ENCODE measurements around the gene ECM2.

The ECM2 gene

GRCh38 chr9:92527291-92527828, 8.4 kb downstream of the ECM2 start:
- Histone ChIP-seq H3K79me2 (ENCODE audit: insufficient read depth, low read length) (no peaks in the 10 kb centered on the region), H3K4me2 (ENCODE audit: insufficient read depth, low read length) (no peak overlapping the region), H3K9me3 (ENCODE audit: insufficient read depth, low read length, severe bottlenecking) (no peaks in the 10 kb centered on the region), H2AFZ (ENCODE audit: low read depth, low read length) (no peak overlapping the region), H3K27me3 (ENCODE audit: insufficient read depth, low read length, poor library complexity) (no peaks in the 10 kb centered on the region), H3K27ac (ENCODE audit: low read length) (no peak overlapping the region), H3K4me3 (ENCODE audit: low read depth in 1 of 2, low read length in 2 of 2) (no peak overlapping the region), H3K9ac (ENCODE audit: low read depth, low read length) (no peak overlapping the region), H3K36me3 (ENCODE audit: insufficient read depth, low read length) (no peaks in the 10 kb centered on the region), H4K20me1 (ENCODE audit: insufficient read depth, low read length) (no peaks in the 10 kb centered on the region), H3K4me1 (ENCODE audit: insufficient read depth, low read length) (no peaks in the 10 kb centered on the region)
- no peak for ATAC-seq (ENCODE audit: insufficient read depth, low read depth)
- DNase-seq: no peak
- no peak for TF ChIP-seq EZH2 (IDR thresholded peaks at IDR 0.05; ENCODE audit: borderline replicate concordance, low read depth, low read length, severe bottlenecking)
- TF ChIP-seq, protein P1, sequence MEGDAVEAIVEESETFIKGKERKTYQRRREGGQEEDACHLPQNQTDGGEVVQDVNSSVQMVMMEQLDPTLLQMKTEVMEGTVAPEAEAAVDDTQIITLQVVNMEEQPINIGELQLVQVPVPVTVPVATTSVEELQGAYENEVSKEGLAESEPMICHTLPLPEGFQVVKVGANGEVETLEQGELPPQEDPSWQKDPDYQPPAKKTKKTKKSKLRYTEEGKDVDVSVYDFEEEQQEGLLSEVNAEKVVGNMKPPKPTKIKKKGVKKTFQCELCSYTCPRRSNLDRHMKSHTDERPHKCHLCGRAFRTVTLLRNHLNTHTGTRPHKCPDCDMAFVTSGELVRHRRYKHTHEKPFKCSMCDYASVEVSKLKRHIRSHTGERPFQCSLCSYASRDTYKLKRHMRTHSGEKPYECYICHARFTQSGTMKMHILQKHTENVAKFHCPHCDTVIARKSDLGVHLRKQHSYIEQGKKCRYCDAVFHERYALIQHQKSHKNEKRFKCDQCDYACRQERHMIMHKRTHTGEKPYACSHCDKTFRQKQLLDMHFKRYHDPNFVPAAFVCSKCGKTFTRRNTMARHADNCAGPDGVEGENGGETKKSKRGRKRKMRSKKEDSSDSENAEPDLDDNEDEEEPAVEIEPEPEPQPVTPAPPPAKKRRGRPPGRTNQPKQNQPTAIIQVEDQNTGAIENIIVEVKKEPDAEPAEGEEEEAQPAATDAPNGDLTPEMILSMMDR (IDR thresholded peaks at IDR 0.05; ENCODE audit: borderline replicate concordance, extremely low read depth, low read length, poor library complexity, severe bottlenecking): no peak

DNA sequence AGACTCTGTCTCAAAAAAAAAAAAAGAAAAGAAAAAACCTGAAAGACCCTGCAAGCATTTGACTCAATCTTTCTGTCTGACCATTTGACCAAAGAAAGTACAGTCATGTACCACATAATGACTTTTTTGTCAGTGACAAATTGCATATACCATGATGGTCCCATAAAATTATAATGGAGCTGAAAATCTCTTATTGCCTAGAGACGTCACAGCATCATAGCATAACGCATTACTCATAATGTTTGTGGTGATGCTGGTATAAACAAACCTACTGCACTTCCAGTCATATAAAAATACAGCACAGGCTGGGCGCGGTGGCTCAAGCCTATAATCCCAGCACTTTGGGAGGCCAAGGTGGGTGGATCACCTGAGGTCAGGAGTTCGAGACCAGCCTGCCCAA, 10.5 kb downstream of the ECM2 start:
- Histone ChIP-seq H3K27me3 (ENCODE audit: insufficient read depth, low read length, poor library complexity) (no peaks in the 10 kb centered on the region), H3K4me1 (ENCODE audit: insufficient read depth, low read length) (no peaks in the 10 kb centered on the region), H3K9ac (ENCODE audit: low read depth, low read length) (no peak overlapping the region), H3K4me3 (ENCODE audit: low read depth in 1 of 2, low read length in 2 of 2) (no peak overlapping the region), H3K4me2 (ENCODE audit: insufficient read depth, low read length) (no peak overlapping the region), H4K20me1 (ENCODE audit: insufficient read depth, low read length) (no peaks in the 10 kb centered on the region), H3K27ac (ENCODE audit: low read length) (no peak overlapping the region), H3K9me3 (ENCODE audit: insufficient read depth, low read length, severe bottlenecking) (no peaks in the 10 kb centered on the region), H3K79me2 (ENCODE audit: insufficient read depth, low read length) (no peaks in the 10 kb centered on the region), H3K36me3 (ENCODE audit: insufficient read depth, low read length) (no peaks in the 10 kb centered on the region), H2AFZ (ENCODE audit: low read depth, low read length) (no peak overlapping the region)
- DNase-seq: no peak
- ATAC-seq (ENCODE audit: insufficient read depth, low read depth): no peak
- TF ChIP-seq EZH2 (IDR thresholded peaks at IDR 0.05; ENCODE audit: borderline replicate concordance, low read depth, low read length, severe bottlenecking): no peak
- TF ChIP-seq, protein P1 (IDR thresholded peaks at IDR 0.05; ENCODE audit: borderline replicate concordance, extremely low read depth, low read length, poor library complexity, severe bottlenecking): no peak

- Histone ChIP-seq H3K4me3 (ENCODE audit: low read depth in 1 of 2, low read length in 2 of 2) (no peak overlapping the region), H3K4me1 (ENCODE audit: insufficient read depth, low read length) (no peaks in the 10 kb centered on the region), H3K36me3 (ENCODE audit: insufficient read depth, low read length) (no peaks in the 10 kb centered on the region), H3K9me3 (ENCODE audit: insufficient read depth, low read length, severe bottlenecking) (no peaks in the 10 kb centered on the region), H3K4me2 (ENCODE audit: insufficient read depth, low read length) (no peak overlapping the region), H4K20me1 (ENCODE audit: insufficient read depth, low read length) (no peaks in the 10 kb centered on the region), H3K79me2 (ENCODE audit: insufficient read depth, low read length) (no peaks in the 10 kb centered on the region), H3K9ac (ENCODE audit: low read depth, low read length) (no peak overlapping the region), H3K27ac (ENCODE audit: low read length) (no peak overlapping the region), H2AFZ (ENCODE audit: low read depth, low read length) (no peak overlapping the region), H3K27me3 (ENCODE audit: insufficient read depth, low read length, poor library complexity) (no peaks in the 10 kb centered on the region)
- TF ChIP-seq, protein P1 (IDR thresholded peaks at IDR 0.05; ENCODE audit: borderline replicate concordance, extremely low read depth, low read length, poor library complexity, severe bottlenecking): no peak
- no peak for TF ChIP-seq EZH2 (IDR thresholded peaks at IDR 0.05; ENCODE audit: borderline replicate concordance, low read depth, low read length, severe bottlenecking)
- DNase-seq (no peak), ATAC-seq (ENCODE audit: insufficient read depth, low read depth) (no peak)
Observed at GRCh38 chr9:92524881-92525280, 10.9 kb downstream of the ECM2 start.
